Measurements from ENCODE around the gene NDUFAF7. TPM values are rescaled to one million over a fixed set of nuclear protein-coding genes. Genes with fewer than 3 reads are reported as not detected.

NDUFAF7 gene
- total and polyA plus RNA-seq, 2 of the 13 experiments (the other 11 are each of a cell fraction or from before 2014, with no cell fraction given) = 27.0 to 40.8 TPM

GRCh38 chr2:37231241-37232130, at the start of gene NDUFAF7, which contains the start of gene CEBPZ (continued):
- no peak for TF ChIP-seq ZMYM2 (CRISPR knock-in tag; IDR thresholded peaks at IDR 0.05)
- TF ChIP-seq SMAD9 (CRISPR knock-in tag; IDR thresholded peaks at IDR 0.05) = no peak
- TF ChIP-seq NONO (IDR thresholded peaks at IDR 0.05) = no peak
- no peak; the same call in 1 of the 2 replicates for TF ChIP-seq NONO (CRISPR knock-in tag; conservative IDR thresholded peaks at IDR 0.05)
- TF ChIP-seq U2AF1 (optimal IDR thresholded peaks at IDR 0.05; ENCODE audit: low read depth, low read length) = peak; percentile 87
- TF ChIP-seq ZNF451 (CRISPR knock-in tag; IDR thresholded peaks at IDR 0.05) = peak; percentile 74; the same call in 1 of the 2 replicates
- TF ChIP-seq MAFF (IDR thresholded peaks at IDR 0.05; ENCODE audit: low read depth, low read length) = peak; percentile 41; the same call in 1 of the 2 replicates
- no peak for TF ChIP-seq ZBTB7A (CRISPR knock-in tag; IDR thresholded peaks at IDR 0.05)
- peak; percentile 88; the same call in 1 of the 2 replicates for TF ChIP-seq ZNF703 (CRISPR knock-in tag; IDR thresholded peaks at IDR 0.05; ENCODE audit: borderline replicate concordance)
- TF ChIP-seq ZMYM3 (CRISPR knock-in tag; IDR thresholded peaks at IDR 0.05) = no peak
- TF ChIP-seq KLF6 (CRISPR knock-in tag; IDR thresholded peaks at IDR 0.05) = peak; percentile 64; the same call in 1 of the 2 replicates
- TF ChIP-seq SRY (CRISPR knock-in tag; IDR thresholded peaks at IDR 0.05) = peak; percentile 96
- no peak; the same call in 1 of the 2 replicates for TF ChIP-seq ZNF484 (CRISPR knock-in tag; IDR thresholded peaks at IDR 0.05; ENCODE audit: borderline replicate concordance, low read depth)
- TF ChIP-seq USF2 (IDR thresholded peaks at IDR 0.05; ENCODE audit: low read depth, low read length) = no peak
- TF ChIP-seq USF2 (CRISPR knock-in tag; IDR thresholded peaks at IDR 0.05; ENCODE audit: borderline replicate concordance) = peak; percentile 28; the same call in 1 of the 2 replicates
- no peak for TF ChIP-seq NFIB (CRISPR knock-in tag; IDR thresholded peaks at IDR 0.05; ENCODE audit: borderline replicate concordance)
- no peak for TF ChIP-seq FLYWCH1 (CRISPR knock-in tag; IDR thresholded peaks at IDR 0.05)
- peak; percentile 26; the same call in 1 of the 2 replicates for TF ChIP-seq NFAT5 (CRISPR knock-in tag; IDR thresholded peaks at IDR 0.05)
- no peak; the same call in 1 of the 2 replicates for TF ChIP-seq ARHGAP35 (CRISPR knock-in tag; IDR thresholded peaks at IDR 0.05; ENCODE audit: borderline replicate concordance)
- TF ChIP-seq CTCF (CRISPR knock-in tag; IDR thresholded peaks at IDR 0.05) = no peak; the same call in 1 of the 2 replicates
